ENCODE measurements around the gene ACACA.

Gene ACACA

GRCh38 chr17:37230633-37231032 lies 176.0 kb downstream of the ACACA start:
- DNase-seq (ENCODE audit: low spot score), result no peak

- DNase-seq (ENCODE audit: low spot score), result no peak
Measured at GRCh38 chr17:37225465-37225864, 181.2 kb downstream of the ACACA start.

- DNase-seq (ENCODE audit: low spot score), result no peak
Measured at GRCh38 chr17:37221865-37222264, 184.8 kb downstream of the ACACA start.

- peak; percentile 15 for DNase-seq (ENCODE audit: low spot score)
Measured at GRCh38 chr17:37220607-37220953, 186.1 kb downstream of the ACACA start.

GRCh38 chr17:37219876-37220606 lies 186.6 kb downstream of the ACACA start:
- no peak for DNase-seq (ENCODE audit: low spot score)

- DNase-seq (ENCODE audit: low spot score), result no peak
Measured at GRCh38 chr17:37218849-37219248, 187.8 kb downstream of the ACACA start.

GRCh38 chr17:37214416-37214815 lies 192.2 kb downstream of the ACACA start:
- DNase-seq (ENCODE audit: low spot score), result no peak

GRCh38 chr17:37213927-37214326 lies 192.7 kb downstream of the ACACA start:
- no peak for DNase-seq (ENCODE audit: low spot score)

GRCh38 chr17:37212179-37212578 lies 194.5 kb downstream of the ACACA start:
- DNase-seq (ENCODE audit: low spot score), result peak; percentile 7

- DNase-seq (ENCODE audit: low spot score), result no peak
Measured at GRCh38 chr17:37211136-37211535, 195.5 kb downstream of the ACACA start.

GRCh38 chr17:37207103-37207502 lies 199.5 kb downstream of the ACACA start:
- DNase-seq (ENCODE audit: low spot score), result no peak

GRCh38 chr17:37206299-37206698 lies 200.3 kb downstream of the ACACA start:
- DNase-seq (ENCODE audit: low spot score), result no peak

GRCh38 chr17:37200497-37200896 lies 206.1 kb downstream of the ACACA start:
- no peak for DNase-seq (ENCODE audit: low spot score)

GRCh38 chr17:37197336-37197735 lies 209.3 kb downstream of the ACACA start:
- DNase-seq (ENCODE audit: low spot score), result no peak

GRCh38 chr17:37194208-37194607 lies 212.4 kb downstream of the ACACA start:
- DNase-seq (ENCODE audit: low spot score), result no peak

GRCh38 chr17:37191219-37191618 lies 215.4 kb downstream of the ACACA start:
- DNase-seq (ENCODE audit: low spot score), result no peak

- no peak for DNase-seq (ENCODE audit: low spot score)
Measured at GRCh38 chr17:37190493-37190892, 216.1 kb downstream of the ACACA start.

GRCh38 chr17:37188157-37188556 lies 218.5 kb downstream of the ACACA start:
- DNase-seq (ENCODE audit: low spot score), result no peak

- DNase-seq (ENCODE audit: low spot score), result no peak
Measured at GRCh38 chr17:37187262-37187661, 219.4 kb downstream of the ACACA start.

GRCh38 chr17:37182786-37183465 lies 223.7 kb downstream of the ACACA start:
- peak; percentile 33 for DNase-seq (ENCODE audit: low spot score)

- DNase-seq (ENCODE audit: low spot score), result peak; percentile 33
Measured at GRCh38 chr17:37180376-37180775, 226.3 kb downstream of the ACACA start.

GRCh38 chr17:37179893-37180292 lies 226.7 kb downstream of the ACACA start:
- DNase-seq (ENCODE audit: low spot score), result peak; percentile 83

- no peak for DNase-seq (ENCODE audit: low spot score)
Measured at GRCh38 chr17:37177254-37177870, 229.3 kb downstream of the ACACA start.
